ENCODE measurements around the gene CCDC51. TPM values are rescaled to one million over a fixed set of nuclear protein-coding genes. Genes with fewer than 3 reads are reported as not detected.
A peak's percentile ranks its signal among the peaks of the same experiment; 100 is the strongest.

Gene CCDC51
- total and polyA plus RNA-seq, 2 of the 13 experiments (the other 11 are each of a cell fraction or from before 2014, with no cell fraction given) = 18.1 to 29.4 TPM

DNA sequence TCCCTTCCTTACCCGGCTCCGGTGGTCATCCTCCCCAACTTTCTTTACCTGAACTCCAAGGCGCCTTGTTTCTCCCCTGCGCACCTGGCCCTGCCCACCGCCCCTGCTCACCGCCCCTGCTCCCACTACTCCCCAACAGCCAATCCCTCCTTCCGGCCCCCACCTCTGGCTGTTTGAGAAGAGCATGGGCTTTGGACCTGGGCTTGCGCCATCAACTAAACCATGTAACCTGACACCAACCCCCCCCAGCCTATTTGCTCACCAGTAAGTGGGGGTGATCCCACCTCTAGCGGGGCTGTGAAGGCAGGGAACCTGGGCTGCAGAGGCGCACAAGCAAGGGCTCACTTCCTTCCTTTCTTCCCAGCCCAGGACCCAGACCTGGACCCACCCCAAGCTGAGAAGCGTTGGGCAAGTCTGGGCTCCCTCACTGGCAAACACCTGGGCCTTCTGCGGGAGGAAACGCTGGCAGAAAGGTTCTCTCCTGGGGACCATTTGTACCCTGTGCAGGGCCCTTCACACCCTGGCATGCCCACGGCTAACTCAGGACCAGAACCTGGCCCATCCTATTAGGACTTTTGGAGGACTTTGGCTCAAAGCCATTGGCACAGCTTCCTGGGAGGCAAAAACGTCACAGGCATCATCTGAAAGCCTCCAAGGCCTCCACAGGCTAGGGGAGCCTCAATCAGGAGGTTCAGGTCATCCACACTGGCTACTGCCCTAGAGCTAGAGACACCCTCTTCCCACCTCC lies 9.8 kb downstream of the CCDC51 start, which contains the start of gene PLXNB1 (continued):
- TF ChIP-seq ZIK1 (CRISPR knock-in tag; IDR thresholded peaks at IDR 0.05; ENCODE audit: borderline replicate concordance, low read depth) (peak; percentile 84; the same call in 1 of the 2 replicates), ZNF709 (CRISPR knock-in tag; IDR thresholded peaks at IDR 0.05) (peak; percentile 62), SP4 (CRISPR knock-in tag; IDR thresholded peaks at IDR 0.05) (no peak), ATF3 (CRISPR knock-in tag; IDR thresholded peaks at IDR 0.05) (peak; percentile 65; the same call in 1 of the 2 replicates), ZNF280D (CRISPR knock-in tag; IDR thresholded peaks at IDR 0.05) (peak; percentile 76; the same call in 1 of the 2 replicates), YEATS4 (CRISPR knock-in tag; IDR thresholded peaks at IDR 0.05; ENCODE audit: borderline replicate concordance) (peak; percentile 62; the same call in 1 of the 2 replicates), JUNB (CRISPR knock-in tag; IDR thresholded peaks at IDR 0.05; ENCODE audit: borderline replicate concordance) (peak; percentile 85), KLF15 (CRISPR knock-in tag; IDR thresholded peaks at IDR 0.05; ENCODE audit: borderline replicate concordance) (peak; percentile 86; the same call in 1 of the 2 replicates), ZNF121 (CRISPR knock-in tag; IDR thresholded peaks at IDR 0.05) (peak; percentile 66), ZNF543 (CRISPR knock-in tag; IDR thresholded peaks at IDR 0.05) (peak; percentile 92), ZNF607 (CRISPR knock-in tag; IDR thresholded peaks at IDR 0.05; ENCODE audit: borderline replicate concordance) (peak; percentile 4), ZNF652 (CRISPR knock-in tag; IDR thresholded peaks at IDR 0.05; ENCODE audit: borderline replicate concordance, low read depth) (peak; percentile 21; the same call in 1 of the 2 replicates), SAFB2 (CRISPR knock-in tag; IDR thresholded peaks at IDR 0.05; ENCODE audit: borderline replicate concordance, low read depth) (peak; percentile 52; the same call in 1 of the 2 replicates), ZFP62 (CRISPR knock-in tag; IDR thresholded peaks at IDR 0.05) (no peak), ZNF460 (CRISPR knock-in tag; IDR thresholded peaks at IDR 0.05; ENCODE audit: borderline replicate concordance) (peak; percentile 44; the same call in 1 of the 2 replicates), ZNF660 (CRISPR knock-in tag; IDR thresholded peaks at IDR 0.05; ENCODE audit: borderline replicate concordance, low read depth) (no peak), ARID2 (CRISPR knock-in tag; IDR thresholded peaks at IDR 0.05; ENCODE audit: borderline replicate concordance) (no peak), ZMYM2 (CRISPR knock-in tag; IDR thresholded peaks at IDR 0.05) (no peak), RELA (CRISPR knock-in tag; IDR thresholded peaks at IDR 0.05) (no peak; the same call in 1 of the 2 replicates), TRAFD1 (CRISPR knock-in tag; IDR thresholded peaks at IDR 0.05; ENCODE audit: borderline replicate concordance) (peak; percentile 84; the same call in 1 of the 2 replicates), PHF21A (CRISPR knock-in tag; IDR thresholded peaks at IDR 0.05) (peak; percentile 99), TCF12 (IDR thresholded peaks at IDR 0.05) (no peak), TCF12 (CRISPR knock-in tag; IDR thresholded peaks at IDR 0.05) (peak; percentile 97), MIER2 (CRISPR knock-in tag; IDR thresholded peaks at IDR 0.05) (no peak), HMGA1 (CRISPR knock-in tag; conservative IDR thresholded peaks at IDR 0.05) (no peak), ZNF431 (CRISPR knock-in tag; IDR thresholded peaks at IDR 0.05; ENCODE audit: borderline replicate concordance, low read depth) (no peak; the same call in 1 of the 2 replicates)

Measured in HepG2 (cell line).